HEK293T (cell line): Measurements from ENCODE around the gene SYAP1.
"Not testable (repeated sequence)": the region's sequence is repeated elsewhere in the genome, so short reads cannot be mapped to it uniquely, and the experiment has no call there.

Experiments used
- CTCF ChIA-PET: fragments of 350-600 bp; formaldehyde crosslinking; extraction: SDS; loops from one replicate; lab custom pipeline; 2021; ENCODE audit warnings: antibody characterized with exemption, inconsistent platforms; lab: Yijun Ruan, JAX
- POLR2A ChIA-PET: fragments of 350-600 bp; formaldehyde crosslinking; extraction: SDS; loops from one replicate; lab custom pipeline; 2020; ENCODE audit warnings: antibody characterized with exemption, inconsistent platforms; lab: Yijun Ruan, JAX
- DNase-seq: peaks from one replicate; pipeline ENCODE4 v3.0.0; 2012; ENCODE audit warnings: mixed read lengths; ENCODE audit errors: extremely low spot score
- ARNT ChIP-seq: fragments of 450-650 bp; IDR thresholded peaks from 2 replicates; pipeline ENCODE4 v1.6.1; 2017; ENCODE audit warnings: mild to moderate bottlenecking
- BHLHE40 ChIP-seq: fragments of 450-650 bp; IDR thresholded peaks from 2 replicates; pipeline ENCODE4 v1.6.1; 2016; ENCODE audit warnings: mild to moderate bottlenecking, moderate library complexity, borderline replicate concordance
- CTBP1 ChIP-seq: fragments of 450-650 bp; IDR thresholded peaks from 2 replicates; pipeline ENCODE4 v1.6.1; 2016; ENCODE audit warnings: borderline replicate concordance
- ELF4 ChIP-seq: fragments of 450-650 bp; IDR thresholded peaks from 2 replicates; pipeline ENCODE4 v1.6.1; 2017; ENCODE audit warnings: antibody characterized with exemption
- FOXA1 ChIP-seq: fragments of 450-650 bp; IDR thresholded peaks from 2 replicates; pipeline ENCODE4 v1.6.1; 2016; ENCODE audit warnings: mild to moderate bottlenecking
- FOXK2 ChIP-seq: fragments of 450-650 bp; IDR thresholded peaks from 2 replicates; pipeline ENCODE4 v1.6.1; 2016; ENCODE audit warnings: mild to moderate bottlenecking
- FOXM1 ChIP-seq: fragments of 450-650 bp; IDR thresholded peaks from 2 replicates; pipeline ENCODE4 v1.6.1; 2017; ENCODE audit warnings: mild to moderate bottlenecking, borderline replicate concordance
- HDGF ChIP-seq: fragments of 450-650 bp; IDR thresholded peaks from 2 replicates; pipeline ENCODE4 v1.6.1; 2017; ENCODE audit warnings: antibody characterized with exemption, borderline replicate concordance
- L3MBTL2 ChIP-seq: fragments of 450-650 bp; conservative IDR thresholded peaks from 2 replicates; pipeline ENCODE4 v1.6.1; 2016; ENCODE audit warnings: mild to moderate bottlenecking
- LEF1 ChIP-seq: fragments of 450-650 bp; IDR thresholded peaks from 2 replicates; pipeline ENCODE4 v1.6.1; 2017; ENCODE audit warnings: mild to moderate bottlenecking, borderline replicate concordance
- NFRKB ChIP-seq: fragments of 450-650 bp; IDR thresholded peaks from 2 replicates; pipeline ENCODE4 v1.6.1; 2016; ENCODE audit warnings: mild to moderate bottlenecking, moderate library complexity
- SP1 ChIP-seq: fragments of 450-650 bp; IDR thresholded peaks from 2 replicates; pipeline ENCODE4 v1.6.1; 2017
- SUZ12 ChIP-seq: fragments of 450-650 bp; IDR thresholded peaks from 2 replicates; pipeline ENCODE4 v1.6.1; 2016; ENCODE audit warnings: mild to moderate bottlenecking
- TARDBP ChIP-seq: fragments of 450-650 bp; IDR thresholded peaks from 2 replicates; pipeline ENCODE4 v1.6.1; 2016
- ZNF384 ChIP-seq: fragments of 450-650 bp; IDR thresholded peaks from 2 replicates; pipeline ENCODE4 v1.6.1; 2016
- TF ChIP-seq, protein P1 (sequence below): fragments of 450-650 bp; IDR thresholded peaks from 2 replicates; pipeline ENCODE4 v1.6.1; 2016

SYAP1 gene

DNA sequence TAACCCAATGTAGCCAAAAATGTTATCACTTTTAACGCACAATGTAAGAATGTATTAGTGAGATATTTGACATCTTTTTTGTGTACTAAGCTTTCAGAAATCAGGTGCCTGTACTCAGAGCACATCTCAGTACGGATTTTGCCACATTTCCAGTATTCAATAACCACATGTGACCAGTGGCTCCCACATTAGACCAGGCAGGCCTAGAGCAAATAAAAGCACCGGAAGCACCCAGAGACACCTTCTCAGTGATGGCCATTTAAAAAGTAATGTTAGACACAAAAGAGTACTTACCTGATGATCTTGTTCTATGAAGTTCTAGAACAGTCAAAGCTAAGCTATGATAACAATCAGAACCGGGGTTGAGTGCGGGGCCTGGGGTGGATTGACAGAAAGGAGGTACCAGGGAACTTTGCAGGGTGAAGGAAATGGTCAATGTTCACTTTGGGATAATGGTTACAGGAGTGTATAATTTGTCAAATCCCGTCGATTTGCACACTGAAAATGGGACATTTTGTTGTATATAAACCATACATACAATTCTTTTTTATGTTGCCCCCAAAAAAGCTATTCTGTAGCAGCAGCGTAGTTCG is 8.1 kb upstream of the SYAP1 start:
- TF ChIP-seq SUZ12 (no peak), CTBP1 (no peak), ELF4 (no peak), BHLHE40 (no peak), FOXM1 (no peak), HDGF (no peak), SP1 (no peak), ARNT (no peak), TARDBP (no peak), FOXA1 (no peak), FOXK2 (no peak)
- TF ChIP-seq, protein P1, sequence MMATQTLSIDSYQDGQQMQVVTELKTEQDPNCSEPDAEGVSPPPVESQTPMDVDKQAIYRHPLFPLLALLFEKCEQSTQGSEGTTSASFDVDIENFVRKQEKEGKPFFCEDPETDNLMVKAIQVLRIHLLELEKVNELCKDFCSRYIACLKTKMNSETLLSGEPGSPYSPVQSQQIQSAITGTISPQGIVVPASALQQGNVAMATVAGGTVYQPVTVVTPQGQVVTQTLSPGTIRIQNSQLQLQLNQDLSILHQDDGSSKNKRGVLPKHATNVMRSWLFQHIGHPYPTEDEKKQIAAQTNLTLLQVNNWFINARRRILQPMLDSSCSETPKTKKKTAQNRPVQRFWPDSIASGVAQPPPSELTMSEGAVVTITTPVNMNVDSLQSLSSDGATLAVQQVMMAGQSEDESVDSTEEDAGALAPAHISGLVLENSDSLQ = no peak
- POLR2A ChIA-PET = interaction anchor here (1.2 to 3.7 kb wide), 4 partner anchors 8 to 60 kb away, joined by 3 to 23 read pairs (median 7); partner anchors contain the start of gene SYAP1
- CTCF ChIA-PET = interaction anchor here (0.7 to 1.0 kb wide), 2 partner anchors 16 to 410 kb away, joined by 3 read pairs; no protein-coding TSS in a partner anchor
- no peak for DNase-seq

DNA sequence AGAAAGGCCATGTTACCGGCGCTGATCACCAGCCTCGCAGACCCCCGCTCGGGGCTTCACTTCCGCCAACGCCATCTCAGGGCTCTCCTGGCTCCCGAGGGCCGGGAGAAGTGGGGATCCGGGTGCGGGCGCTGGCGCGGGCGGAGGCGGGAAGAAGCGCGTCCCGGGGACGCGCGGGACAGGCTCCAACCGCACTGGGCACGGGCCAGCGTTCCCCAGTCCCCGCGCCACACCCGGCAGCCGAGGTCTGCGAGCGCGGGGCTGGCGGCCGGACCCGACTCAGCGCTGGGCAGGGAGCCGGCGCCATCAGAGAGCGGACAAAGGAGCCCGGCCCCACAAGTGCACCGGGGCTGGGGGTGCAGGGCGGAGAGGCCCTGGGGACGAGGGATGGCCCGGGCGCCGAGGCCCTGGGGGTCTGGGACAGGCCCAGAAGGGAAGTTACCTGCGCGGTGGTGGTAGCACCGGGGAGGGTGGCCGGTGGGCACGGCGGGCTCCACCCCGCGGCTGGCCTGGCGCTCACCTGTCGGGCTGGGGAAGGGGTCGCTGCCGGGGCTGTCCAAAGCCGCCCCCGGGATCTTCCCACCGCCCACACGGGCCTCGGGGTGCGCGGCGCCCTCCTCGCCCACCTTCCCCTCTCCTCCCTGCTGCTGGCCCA is 7.4 kb upstream of the SYAP1 start:
- ChIA-PET POLR2A (interaction anchor here (0.7 to 3.7 kb wide), 5 partner anchors 9 to 59 kb away, joined by 3 to 23 read pairs (median 6); partner anchors contain the start of gene SYAP1), CTCF (interaction anchor here (1.0 kb wide), 1 partner anchor 17 kb away, joined by 3 read pairs; no protein-coding TSS in a partner anchor)
- peak; percentile 20 for DNase-seq
- TF ChIP-seq ZNF384 = no peak
- no peak for TF ChIP-seq TARDBP
- TF ChIP-seq LEF1 = no peak
- TF ChIP-seq, protein P1 = no peak
- TF ChIP-seq FOXM1 = no peak
- TF ChIP-seq FOXK2 = no peak
- no peak for TF ChIP-seq BHLHE40
- no peak for TF ChIP-seq L3MBTL2
- TF ChIP-seq SUZ12 = no peak
- no peak for TF ChIP-seq HDGF
- no peak for TF ChIP-seq SP1
- no peak for TF ChIP-seq ARNT
- no peak for TF ChIP-seq NFRKB

DNA sequence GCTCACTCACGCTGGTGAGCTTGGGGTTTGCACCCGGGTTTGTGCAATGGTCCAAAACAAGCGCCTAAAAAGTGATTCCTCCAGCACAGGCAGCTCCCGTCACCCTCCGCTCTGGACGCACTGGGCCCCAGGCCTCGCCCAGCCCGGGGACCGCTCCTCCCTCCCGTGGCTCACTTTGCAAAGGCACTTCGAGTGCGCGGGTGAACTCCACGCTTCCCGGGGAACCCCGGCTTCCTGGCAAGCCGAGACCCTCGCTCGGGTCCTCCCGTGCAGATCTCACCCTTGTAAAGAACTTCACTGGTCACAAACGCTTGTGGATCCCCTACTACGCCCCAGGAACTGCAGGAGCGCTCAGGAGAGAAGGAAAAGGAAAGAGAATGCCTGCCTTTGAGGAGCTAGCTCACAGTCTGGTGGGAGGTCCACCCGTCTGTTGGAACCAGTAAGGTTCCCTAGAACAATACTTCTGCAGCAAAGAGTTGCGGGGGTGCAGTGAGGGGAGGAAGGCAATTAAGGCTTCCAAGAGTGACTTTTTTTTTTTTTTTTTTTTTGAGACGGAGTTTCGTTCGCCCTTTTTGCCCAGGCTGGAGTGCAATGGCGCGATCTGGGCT is 6.8 kb upstream of the SYAP1 start, which contains the start of gene CTPS2:
TSS of gene CTPS2 (minus strand) at position 122 of the 608 bp plus-strand sequence. CDS start 9,767 bp downstream, outside the sequence.
- CTCF ChIA-PET = interaction anchor here (0.7 kb wide), 2 partner anchors 64 to 287 kb away, joined by 3 to 5 read pairs; no protein-coding TSS in a partner anchor
- peak; percentile 62 for DNase-seq
- TF ChIP-seq FOXM1 (no peak), BHLHE40 (no peak), ZNF384 (peak; percentile 58; the same call in 1 of the 2 replicates), L3MBTL2 (peak; percentile 37)
- POLR2A ChIA-PET = interaction anchor here (0.6 to 3.7 kb wide), 6 partner anchors 8 to 229 kb away, joined by 3 to 23 read pairs (median 5); partner anchors contain the start of gene SYAP1

DNA sequence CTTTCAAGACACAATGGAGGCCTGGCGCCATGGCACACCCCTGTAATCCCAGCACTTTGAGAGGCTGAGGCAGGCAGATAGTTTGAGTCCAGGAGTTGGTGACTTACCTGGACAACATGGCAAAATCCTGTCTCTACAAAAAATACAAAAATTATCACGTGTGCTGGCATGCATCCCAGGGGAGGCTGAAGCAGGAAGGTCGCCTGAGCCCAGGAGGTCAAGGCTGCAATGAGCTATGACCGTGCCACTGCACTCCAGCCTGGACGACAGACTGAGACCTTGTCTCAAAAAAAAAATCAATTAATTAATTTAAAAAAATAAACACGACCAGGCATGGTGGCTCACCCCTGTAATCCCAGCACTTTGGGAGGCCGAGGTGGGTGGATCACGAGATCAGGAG is 4.9 kb upstream of the SYAP1 start:
- DNase-seq = no peak
- TF ChIP-seq ELF4 = no peak
- TF ChIP-seq FOXM1 = no peak
- TF ChIP-seq TARDBP = no peak
- TF ChIP-seq LEF1 = no peak
- TF ChIP-seq BHLHE40 = no peak
- TF ChIP-seq, protein P1 = no peak
- no peak for TF ChIP-seq HDGF
- no peak for TF ChIP-seq SP1
- TF ChIP-seq ZNF384 = no peak
- TF ChIP-seq ARNT = no peak
- TF ChIP-seq SUZ12 = no peak
- TF ChIP-seq NFRKB = no peak
- TF ChIP-seq CTBP1 = no peak
- TF ChIP-seq FOXA1 = no peak
- CTCF ChIA-PET = no interaction called here
- POLR2A ChIA-PET = interaction anchor here (1.1 kb wide), 1 partner anchor 54 kb away, joined by 3 read pairs; no protein-coding TSS in a partner anchor

DNA sequence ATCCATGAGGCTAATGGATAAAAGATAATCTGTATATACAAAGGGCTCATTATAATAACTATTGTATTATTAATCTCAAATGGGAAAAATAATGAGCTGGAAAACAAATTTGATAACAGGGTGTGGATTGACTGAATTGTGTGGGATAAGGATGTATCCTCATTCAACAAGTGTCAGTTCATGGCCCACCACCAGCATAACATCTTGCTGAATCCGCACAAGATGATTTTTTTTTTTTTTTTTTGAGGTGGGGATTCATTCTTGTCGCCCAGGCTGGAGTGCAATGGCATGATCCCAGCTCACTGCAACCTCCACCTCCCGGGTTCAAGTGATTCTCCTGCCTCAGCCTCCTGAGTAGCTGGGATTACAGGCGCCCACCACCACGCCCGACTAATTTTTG is 3.8 kb upstream of the SYAP1 start:
- POLR2A ChIA-PET, CTCF ChIA-PET, DNase-seq: not testable (repeated sequence)

DNA sequence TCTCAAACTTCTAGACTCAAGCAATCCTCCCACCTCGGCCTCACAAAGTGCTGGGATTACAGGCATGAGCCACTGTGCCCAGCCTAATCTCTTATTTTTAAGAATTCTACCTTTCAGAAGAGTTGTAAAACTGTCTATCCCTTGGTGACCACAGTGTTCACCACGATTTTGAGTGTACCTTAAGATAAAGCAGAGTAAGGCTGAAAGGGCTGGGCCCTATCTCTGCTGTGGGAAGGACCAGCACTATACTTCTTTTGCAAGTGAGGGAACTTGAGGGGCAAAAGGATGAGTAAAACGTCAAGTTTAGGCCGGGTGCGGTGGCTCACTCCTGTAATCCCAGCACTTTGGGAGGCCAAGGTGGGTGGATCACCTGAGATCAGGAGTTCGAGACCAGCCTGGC is 3.0 kb upstream of the SYAP1 start:
- DNase-seq, POLR2A ChIA-PET, CTCF ChIA-PET: not testable (repeated sequence)
